ENCODE data around the gene ZNF775.

The ZNF775 gene

GRCh38 chr7:150412518-150413488 is 33.7 kb downstream of the ZNF775 start:
- DNase-seq (ENCODE audit: low read depth): no peak

- no peak for DNase-seq (ENCODE audit: low read depth)
Measured at GRCh38 chr7:150413640-150414081, 34.5 kb downstream of the ZNF775 start.

GRCh38 chr7:150415161-150416153 is 36.3 kb downstream of the ZNF775 start:
- DNase-seq (ENCODE audit: low read depth): no peak

GRCh38 chr7:150417239-150417638 is 38.1 kb downstream of the ZNF775 start:
- no peak for DNase-seq (ENCODE audit: low read depth)

GRCh38 chr7:150417863-150418262 is 38.7 kb downstream of the ZNF775 start:
- no peak for DNase-seq (ENCODE audit: low read depth)

GRCh38 chr7:150420242-150420641 is 41.1 kb downstream of the ZNF775 start:
- DNase-seq (ENCODE audit: low read depth): no peak

GRCh38 chr7:150420987-150421674 is 42.0 kb downstream of the ZNF775 start:
- peak; percentile 75 for DNase-seq (ENCODE audit: low read depth)

GRCh38 chr7:150421831-150422230 is 42.7 kb downstream of the ZNF775 start:
- no peak for DNase-seq (ENCODE audit: low read depth)

GRCh38 chr7:150425670-150426069 is 46.5 kb downstream of the ZNF775 start:
- no peak for DNase-seq (ENCODE audit: low read depth)

GRCh38 chr7:150428671-150429451 is 49.7 kb downstream of the ZNF775 start:
- DNase-seq (ENCODE audit: low read depth): no peak

GRCh38 chr7:150429699-150430098 is 50.6 kb downstream of the ZNF775 start:
- no peak for DNase-seq (ENCODE audit: low read depth)

- DNase-seq (ENCODE audit: low read depth): no peak
Measured at GRCh38 chr7:150430465-150431085, 51.4 kb downstream of the ZNF775 start.

GRCh38 chr7:150431839-150432658 is 52.9 kb downstream of the ZNF775 start:
- no peak for DNase-seq (ENCODE audit: low read depth)

- no peak for DNase-seq (ENCODE audit: low read depth)
Measured at GRCh38 chr7:150432915-150433892, 54.1 kb downstream of the ZNF775 start.

- no peak for DNase-seq (ENCODE audit: low read depth)
Measured at GRCh38 chr7:150434240-150434639, 55.1 kb downstream of the ZNF775 start.

- DNase-seq (ENCODE audit: low read depth): no peak
Measured at GRCh38 chr7:150435047-150435389, 55.9 kb downstream of the ZNF775 start.

- DNase-seq (ENCODE audit: low read depth): no peak
Measured at GRCh38 chr7:150435390-150436073, 56.4 kb downstream of the ZNF775 start.

- no peak for DNase-seq (ENCODE audit: low read depth)
Measured at GRCh38 chr7:150439967-150440366, 60.8 kb downstream of the ZNF775 start.
